MCF 10A (cell line): ENCODE data around the gene PON3. TPM values are rescaled to one million over a fixed set of nuclear protein-coding genes. Genes with fewer than 3 reads are reported as not detected.

ENCODE experiments used
- BruUV-seq: library from RNA; stranded (reverse); fragments of 400-500 nt; replicated peaks from 2 replicates; lab custom pipeline; 2021; lab: Mats Ljungman, UMichigan
- CTCF ChIA-PET: fragments of 300-600 bp; sonication (Branson Sonifier 250); formaldehyde crosslinking; extraction: SDS; loops from one replicate; lab custom pipeline; 2021; ENCODE audit warnings: antibody characterized with exemption, inconsistent platforms; lab: Yijun Ruan, JAX
- POLR2A ChIA-PET: fragments of 300-600, 350-650 bp; sonication (Branson Sonifier 250); formaldehyde crosslinking; extraction: SDS; loops from one replicate; lab custom pipeline; 2020; ENCODE audit warnings: antibody characterized with exemption, inconsistent platforms; lab: Yijun Ruan, JAX
- DNase-seq: peaks from one replicate; pipeline ENCODE4 v3.0.0-alpha.2; 2018; ENCODE audit not compliant: unreplicated experiment
- H3K27ac Mint-ChIP-seq: one replicate; pipeline ENCODE4 v1.8.0; 2022; ENCODE audit warnings: mild to moderate bottlenecking, low read depth, mixed read lengths; ENCODE audit not compliant: unreplicated experiment
- H3K27me3 Mint-ChIP-seq: one replicate; pipeline ENCODE4 v1.8.0; 2022; ENCODE audit warnings: mixed read lengths; ENCODE audit not compliant: insufficient read depth, unreplicated experiment
- H3K36me3 Mint-ChIP-seq: one replicate; pipeline ENCODE4 v1.8.0; 2022; ENCODE audit warnings: mild to moderate bottlenecking, moderate library complexity, mixed read lengths; ENCODE audit not compliant: insufficient read depth, unreplicated experiment
- H3K4me1 Mint-ChIP-seq: one replicate; pipeline ENCODE4 v1.8.0; 2022; ENCODE audit warnings: mixed read lengths; ENCODE audit not compliant: insufficient read depth, unreplicated experiment
- H3K4me3 Mint-ChIP-seq: one replicate; pipeline ENCODE4 v1.8.0; 2022; ENCODE audit warnings: mild to moderate bottlenecking, moderate library complexity, mixed read lengths; ENCODE audit not compliant: unreplicated experiment
- H3K9me3 Mint-ChIP-seq: one replicate; pipeline ENCODE4 v1.8.0; 2022; ENCODE audit warnings: mixed read lengths; ENCODE audit not compliant: unreplicated experiment
- intact Hi-C: fragments of 100-400 bp; cut with micrococcal nuclease; formaldehyde crosslinking; loops from 2 replicates; pipeline ENCODE4 v1.14.1; 2022
- total RNA-seq: library from RNA; stranded (reverse); gene quantifications from 2 replicates; pipeline ENCODE4 v1.2.3, GENCODE V29; 2022
- TF ChIP-seq, protein P1 (sequence below): fragments of 200-600 bp; IDR thresholded peaks from one replicate; pipeline ENCODE4 v1.8.0; 2022; ENCODE audit warnings: antibody characterized with exemption, mild to moderate bottlenecking; ENCODE audit not compliant: unreplicated experiment

PON3 gene
- total RNA-seq, 1 experiment from 2014 or later = not detected

DNA sequence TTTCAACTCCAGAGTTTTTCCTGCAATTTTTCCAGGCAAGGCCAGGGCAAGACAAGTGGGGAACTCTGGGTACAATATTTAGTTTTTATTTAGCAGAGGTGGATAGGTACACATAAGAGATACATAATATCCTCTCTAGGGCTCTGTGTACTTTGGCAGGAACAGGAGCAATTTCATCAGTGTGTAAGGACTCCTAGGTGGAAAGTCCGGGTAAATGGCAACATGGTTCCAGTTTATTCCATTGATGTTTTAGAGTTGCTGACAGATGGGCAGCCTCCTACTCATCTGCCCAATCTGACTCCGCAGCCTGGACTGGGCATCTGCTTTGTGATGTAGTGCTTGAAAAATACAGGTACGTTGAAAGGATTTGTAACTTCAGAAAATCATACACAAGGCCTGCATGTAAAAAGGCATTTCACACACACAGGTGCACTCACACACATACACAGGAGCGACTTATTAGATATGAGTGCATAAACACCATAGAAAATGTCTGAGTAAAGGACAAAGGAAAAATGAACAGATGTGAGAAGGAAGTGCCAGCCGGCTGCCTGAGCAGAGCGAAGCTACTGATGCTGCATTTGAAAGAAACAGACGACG lies 77.6 kb downstream of the PON3 start:
- H3K36me3 Mint-ChIP-seq = no peaks in the 10 kb centered on the region
- H3K9me3 Mint-ChIP-seq = peaks cover 5% of the 10 kb centered on the region
- no peak for DNase-seq
- no peaks in the 10 kb centered on the region for H3K4me1 Mint-ChIP-seq
- ChIA-PET POLR2A (no interaction called here), CTCF (no interaction called here)
- H3K4me3 Mint-ChIP-seq = no peak overlapping the region
- no TSS peak for BruUV-seq
- intact Hi-C loops = no loop called here
- TF ChIP-seq, protein P1, sequence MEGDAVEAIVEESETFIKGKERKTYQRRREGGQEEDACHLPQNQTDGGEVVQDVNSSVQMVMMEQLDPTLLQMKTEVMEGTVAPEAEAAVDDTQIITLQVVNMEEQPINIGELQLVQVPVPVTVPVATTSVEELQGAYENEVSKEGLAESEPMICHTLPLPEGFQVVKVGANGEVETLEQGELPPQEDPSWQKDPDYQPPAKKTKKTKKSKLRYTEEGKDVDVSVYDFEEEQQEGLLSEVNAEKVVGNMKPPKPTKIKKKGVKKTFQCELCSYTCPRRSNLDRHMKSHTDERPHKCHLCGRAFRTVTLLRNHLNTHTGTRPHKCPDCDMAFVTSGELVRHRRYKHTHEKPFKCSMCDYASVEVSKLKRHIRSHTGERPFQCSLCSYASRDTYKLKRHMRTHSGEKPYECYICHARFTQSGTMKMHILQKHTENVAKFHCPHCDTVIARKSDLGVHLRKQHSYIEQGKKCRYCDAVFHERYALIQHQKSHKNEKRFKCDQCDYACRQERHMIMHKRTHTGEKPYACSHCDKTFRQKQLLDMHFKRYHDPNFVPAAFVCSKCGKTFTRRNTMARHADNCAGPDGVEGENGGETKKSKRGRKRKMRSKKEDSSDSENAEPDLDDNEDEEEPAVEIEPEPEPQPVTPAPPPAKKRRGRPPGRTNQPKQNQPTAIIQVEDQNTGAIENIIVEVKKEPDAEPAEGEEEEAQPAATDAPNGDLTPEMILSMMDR = no peak
- H3K27me3 Mint-ChIP-seq = peaks cover 24% of the 10 kb centered on the region
- H3K27ac Mint-ChIP-seq = no peak overlapping the region

DNA sequence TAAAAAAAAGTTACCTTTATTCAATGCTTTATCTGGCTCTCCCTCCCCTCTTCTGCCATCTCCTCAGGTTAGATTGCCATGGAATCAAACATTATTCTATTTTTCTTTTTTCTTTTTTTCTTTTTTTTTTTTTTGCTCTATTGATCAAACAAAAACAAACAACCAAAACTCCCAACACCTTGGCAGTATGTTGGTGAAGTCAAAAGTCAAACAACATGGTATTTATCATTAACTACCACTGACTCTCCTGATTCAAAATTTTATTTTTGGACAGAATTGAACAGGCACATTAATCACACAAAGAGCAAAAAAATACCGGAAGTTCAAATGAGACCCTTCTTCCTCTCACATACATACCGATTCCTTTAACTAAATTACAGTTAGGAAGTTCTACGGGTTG lies 78.2 kb downstream of the PON3 start:
- Mint-ChIP-seq H3K4me3 (no peak overlapping the region), H3K9me3 (peaks cover 7% of the 10 kb centered on the region), H3K36me3 (no peaks in the 10 kb centered on the region), H3K4me1 (no peaks in the 10 kb centered on the region), H3K27me3 (peaks cover 29% of the 10 kb centered on the region), H3K27ac (no peak overlapping the region)
- ChIA-PET CTCF (no interaction called here), POLR2A (no interaction called here)
- intact Hi-C loops = no loop called here
- no peak for DNase-seq
- no TSS peak for BruUV-seq
- TF ChIP-seq, protein P1 = no peak

DNA sequence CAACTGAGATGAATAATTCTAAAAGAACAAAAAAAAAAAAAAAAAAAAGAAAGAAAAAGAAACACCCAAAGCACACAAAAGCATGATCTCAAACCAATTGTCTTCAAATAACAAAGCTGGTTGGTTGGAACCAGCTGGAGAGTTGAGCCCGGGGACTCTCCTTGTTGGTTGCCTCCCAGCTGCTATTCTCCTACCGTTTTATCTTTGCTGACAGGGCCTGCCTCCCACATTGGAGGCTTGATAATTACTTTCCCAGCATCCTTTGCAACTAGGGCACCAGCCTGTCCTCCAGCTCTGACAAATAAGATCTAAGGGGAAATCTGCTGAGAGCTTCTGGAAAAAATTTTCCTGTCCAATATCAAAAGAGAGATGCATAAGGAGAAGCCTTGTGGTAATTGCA lies 78.6 kb downstream of the PON3 start:
- intact Hi-C loops = no loop called here
- no peak overlapping the region for H3K27ac Mint-ChIP-seq
- CTCF ChIA-PET = no interaction called here
- POLR2A ChIA-PET = no interaction called here
- peaks cover 29% of the 10 kb centered on the region for H3K27me3 Mint-ChIP-seq
- DNase-seq = no peak
- no peak overlapping the region for H3K4me3 Mint-ChIP-seq
- no peaks in the 10 kb centered on the region for H3K4me1 Mint-ChIP-seq
- peaks cover 7% of the 10 kb centered on the region for H3K9me3 Mint-ChIP-seq
- no peaks in the 10 kb centered on the region for H3K36me3 Mint-ChIP-seq
- TF ChIP-seq, protein P1 = no peak
- no TSS peak for BruUV-seq

DNA sequence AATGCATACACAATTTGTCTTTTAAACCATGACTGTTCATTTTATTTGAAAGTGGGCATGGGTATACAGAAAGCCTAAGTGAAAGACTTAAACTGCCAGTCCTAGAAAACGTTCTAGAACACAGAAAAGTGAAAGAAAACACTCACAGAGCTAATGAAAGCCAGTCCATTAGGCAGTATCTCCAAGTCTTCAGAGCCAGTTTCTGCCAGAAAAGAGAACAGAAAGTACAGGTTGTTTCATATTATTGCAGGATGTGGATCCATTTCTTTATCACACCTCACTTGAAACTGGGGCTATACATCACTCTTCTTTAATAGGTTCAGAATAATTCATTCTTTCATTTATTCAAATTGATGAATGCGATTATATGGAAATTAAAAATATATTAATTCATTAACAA lies 79.6 kb downstream of the PON3 start:
- intact Hi-C loops = no loop called here
- DNase-seq = no peak
- CTCF ChIA-PET = no interaction called here
- H3K4me1 Mint-ChIP-seq = no peaks in the 10 kb centered on the region
- no peaks in the 10 kb centered on the region for H3K36me3 Mint-ChIP-seq
- H3K9me3 Mint-ChIP-seq = peaks cover 7% of the 10 kb centered on the region
- peaks cover 29% of the 10 kb centered on the region for H3K27me3 Mint-ChIP-seq
- TF ChIP-seq, protein P1 = no peak
- POLR2A ChIA-PET = interaction anchor here (0.6 to 0.7 kb wide), 2 partner anchors 21 to 161 kb away, joined by 3 to 6 read pairs; no protein-coding TSS in a partner anchor
- BruUV-seq = no TSS peak
- no peak overlapping the region for H3K4me3 Mint-ChIP-seq
- no peak overlapping the region for H3K27ac Mint-ChIP-seq
